ENCODE results near the gene NELFE. TPM values are rescaled to one million over a fixed set of nuclear protein-coding genes. Genes with fewer than 3 reads are reported as not detected.

NELFE gene
- total RNA-seq, 2 experiments from 2014 or later: 74.3 to 95.1 TPM

DNA sequence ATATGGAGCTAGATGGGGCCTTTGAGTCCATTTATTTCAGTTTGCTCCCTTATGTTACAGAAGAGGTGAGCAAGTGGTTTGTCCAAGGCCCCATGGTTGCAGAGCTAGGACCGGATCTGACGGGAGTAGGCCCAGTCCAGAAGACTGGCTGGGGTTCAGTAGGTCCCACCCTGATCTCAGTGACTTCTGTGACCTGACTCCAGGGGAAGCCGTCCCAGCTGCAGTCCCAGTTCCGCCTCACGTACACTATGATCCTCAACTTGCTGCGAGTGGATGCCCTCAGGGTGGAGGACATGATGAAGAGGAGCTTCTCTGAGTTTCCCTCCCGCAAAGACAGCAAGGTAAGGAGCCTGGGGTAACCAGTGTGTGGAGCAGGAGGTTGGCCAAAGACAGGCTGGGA lies 7.7 kb upstream of the NELFE start:
- intact Hi-C loops (cut with DNase I, micrococcal nuclease): no loop called here
- ATAC-seq: no peak
- Mint-ChIP-seq H3K4me1 (peaks cover 26% of the 10 kb centered on the region), H3K36me3 (ENCODE audit: low read depth) (peaks cover 55% of the 10 kb centered on the region), H3K27ac (no peak overlapping the region), H3K4me3 (no peak overlapping the region), H3K9me3 (ENCODE audit: low read depth) (no peaks in the 10 kb centered on the region), H3K27me3 (no peaks in the 10 kb centered on the region)
- POLR2A ChIA-PET: no interaction called here
- CTCF ChIA-PET: no interaction called here
- DNase-seq: no peak

DNA sequence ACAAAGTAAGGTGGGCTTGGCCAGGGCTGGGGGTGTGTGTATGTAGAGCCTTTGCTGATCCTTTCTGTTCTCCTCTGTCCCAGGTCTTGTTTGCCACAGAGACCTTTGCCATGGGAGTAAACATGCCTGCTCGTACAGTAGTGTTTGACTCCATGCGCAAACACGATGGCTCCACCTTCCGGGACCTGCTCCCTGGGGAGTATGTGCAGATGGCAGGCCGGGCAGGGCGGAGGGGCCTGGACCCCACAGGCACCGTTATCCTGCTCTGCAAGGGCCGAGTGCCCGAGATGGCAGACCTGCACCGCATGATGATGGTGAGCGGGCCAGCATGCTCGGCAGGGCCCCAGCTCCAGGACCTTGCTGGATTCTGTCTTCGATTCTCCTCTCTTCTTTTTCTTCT lies 6.9 kb upstream of the NELFE start:
- Mint-ChIP-seq H3K9me3 (ENCODE audit: low read depth) (no peaks in the 10 kb centered on the region), H3K36me3 (ENCODE audit: low read depth) (peaks cover 63% of the 10 kb centered on the region), H3K27ac (no peak overlapping the region), H3K4me3 (no peak overlapping the region), H3K4me1 (peaks cover 20% of the 10 kb centered on the region), H3K27me3 (no peaks in the 10 kb centered on the region)
- ChIA-PET CTCF (no interaction called here), POLR2A (no interaction called here)
- intact Hi-C loops (cut with DNase I, micrococcal nuclease): no loop called here
- ATAC-seq: no peak
- DNase-seq: no peak

DNA sequence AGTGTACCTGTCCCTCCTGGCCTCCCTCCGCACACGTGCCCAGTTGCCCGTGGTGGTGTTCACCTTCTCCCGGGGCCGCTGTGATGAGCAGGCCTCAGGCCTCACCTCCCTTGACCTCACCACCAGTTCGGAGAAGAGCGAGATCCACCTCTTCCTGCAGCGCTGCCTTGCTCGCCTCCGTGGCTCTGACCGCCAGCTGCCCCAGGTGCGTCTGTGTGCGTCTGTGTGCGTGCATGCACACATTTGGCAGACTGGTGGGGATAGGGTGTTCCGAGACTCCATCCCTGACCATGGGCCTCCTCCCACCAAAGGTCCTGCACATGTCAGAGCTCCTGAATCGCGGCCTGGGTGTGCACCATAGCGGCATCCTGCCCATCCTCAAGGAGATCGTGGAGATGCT lies 5.2 kb upstream of the NELFE start:
- H3K27ac Mint-ChIP-seq: no peak overlapping the region
- intact Hi-C loops (cut with DNase I, micrococcal nuclease): no loop called here
- POLR2A ChIA-PET: no interaction called here

DNA sequence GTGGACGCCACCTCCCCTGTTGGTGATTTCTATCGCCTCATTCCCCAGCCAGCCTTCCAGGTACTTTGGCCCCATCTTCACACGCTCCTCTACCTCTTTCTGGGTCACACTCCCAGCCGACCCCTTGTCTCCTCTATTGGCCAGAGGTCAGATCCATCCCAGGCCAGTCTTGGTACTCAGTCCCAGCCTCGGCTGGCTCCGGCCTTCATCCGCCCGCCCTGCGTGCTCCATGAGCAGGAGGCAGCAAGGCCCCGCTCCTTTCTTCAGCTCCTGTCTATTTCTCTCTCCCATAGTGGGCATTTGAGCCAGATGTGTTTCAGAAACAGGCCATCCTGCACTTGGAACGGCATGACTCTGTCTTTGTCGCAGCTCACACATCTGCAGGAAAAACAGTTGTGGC lies 2.8 kb upstream of the NELFE start:
- H3K4me1 Mint-ChIP-seq: peaks cover 34% of the 10 kb centered on the region
- no peaks in the 10 kb centered on the region for H3K27me3 Mint-ChIP-seq
- intact Hi-C loops (cut with DNase I, micrococcal nuclease): no loop called here
- no peak overlapping the region for H3K27ac Mint-ChIP-seq
- H3K9me3 Mint-ChIP-seq (ENCODE audit: low read depth): no peaks in the 10 kb centered on the region
- H3K36me3 Mint-ChIP-seq (ENCODE audit: low read depth): peaks cover 60% of the 10 kb centered on the region
- no peak for DNase-seq
- H3K4me3 Mint-ChIP-seq: no peak overlapping the region
- ATAC-seq: no peak
- ChIA-PET CTCF (interaction anchor here (1.1 kb wide), 1 partner anchor 10 kb away, joined by 4 read pairs; the partner anchor contains the start of gene DXO), POLR2A (no interaction called here)

More for the DNA sequence above, 5.2 kb upstream of the NELFE start:
- H3K36me3 Mint-ChIP-seq (ENCODE audit: low read depth): peaks cover 61% of the 10 kb centered on the region
- H3K4me1 Mint-ChIP-seq: peaks cover 24% of the 10 kb centered on the region
- no peak for DNase-seq
- no peaks in the 10 kb centered on the region for H3K27me3 Mint-ChIP-seq
- CTCF ChIA-PET: interaction anchor here (0.6 kb wide), 1 partner anchor 92 kb away, joined by 3 read pairs; no protein-coding TSS in a partner anchor
- H3K9me3 Mint-ChIP-seq (ENCODE audit: low read depth): no peaks in the 10 kb centered on the region
- ATAC-seq: no peak
- H3K4me3 Mint-ChIP-seq: no peak overlapping the region

DNA sequence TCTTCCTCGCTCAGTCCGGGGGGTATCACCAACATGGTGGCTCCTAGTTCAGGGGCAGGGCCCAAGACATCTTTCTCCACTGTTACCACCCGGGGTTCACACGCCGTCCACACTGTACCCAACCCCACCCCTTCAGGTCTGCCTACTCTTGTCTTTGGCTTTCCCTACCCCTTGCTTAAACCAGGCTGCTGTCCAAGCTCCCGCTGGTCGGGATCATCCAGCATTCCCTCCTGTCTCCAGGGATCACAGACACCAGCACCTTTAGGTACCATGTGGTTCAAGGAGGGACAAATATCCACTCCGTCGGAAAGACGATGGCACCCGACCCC lies 395 bp downstream of the NELFE start:
- no peaks in the 10 kb centered on the region for H3K27me3 Mint-ChIP-seq
- ChIA-PET POLR2A (interaction anchor here (0.5 to 2.6 kb wide), 8 partner anchors 12 to 408 kb away, joined by 3 to 16 read pairs (median 4); partner anchors contain the start of genes DXO and GPANK1), CTCF (interaction anchor here (0.8 to 1.8 kb wide), 5 partner anchors 13 to 152 kb away, joined by 4 to 7 read pairs (median 5); partner anchors contain the start of genes DXO and LSM2)
- DNase-seq (no peak), ATAC-seq (no peak)
- H3K27ac Mint-ChIP-seq: peak overlapping the region; percentile 83
- peaks cover 64% of the 10 kb centered on the region for H3K36me3 Mint-ChIP-seq (ENCODE audit: low read depth)
- H3K9me3 Mint-ChIP-seq (ENCODE audit: low read depth): no peaks in the 10 kb centered on the region
- H3K4me3 Mint-ChIP-seq: peak overlapping the region; percentile 95
- intact Hi-C loops (cut with DNase I, micrococcal nuclease): loop anchor here (5.0 to 10.0 kb wide), 2 partner anchors 274 to 276 kb away; partner anchors contain the start of gene LY6G5C (in 2 of the 2)
- H3K4me1 Mint-ChIP-seq: peaks cover 34% of the 10 kb centered on the region

DNA sequence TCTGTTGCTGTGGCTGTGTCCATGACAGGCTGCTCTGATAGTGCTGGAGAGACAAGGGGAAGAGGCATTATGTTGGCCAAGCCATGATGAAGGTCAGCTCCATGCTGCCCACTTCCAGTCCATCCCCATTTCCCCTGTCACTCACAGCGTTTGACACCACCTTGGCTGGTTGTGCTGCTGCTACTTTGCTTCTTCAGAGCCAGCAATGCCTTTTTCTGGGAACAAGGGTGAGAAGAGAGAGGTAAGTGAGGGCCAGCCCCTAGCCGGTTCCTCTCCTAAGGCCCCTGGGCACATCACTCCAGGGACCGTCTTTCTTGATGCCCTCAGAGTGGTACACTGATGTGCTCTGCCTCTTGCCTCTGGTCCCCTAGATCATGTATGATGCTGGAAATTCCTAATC lies 2.0 kb downstream of the NELFE start:
- Mint-ChIP-seq H3K4me3 (peak overlapping the region; percentile 95), H3K27me3 (no peaks in the 10 kb centered on the region), H3K9me3 (ENCODE audit: low read depth) (no peaks in the 10 kb centered on the region), H3K36me3 (ENCODE audit: low read depth) (peaks cover 56% of the 10 kb centered on the region), H3K4me1 (peaks cover 31% of the 10 kb centered on the region), H3K27ac (no peak overlapping the region)
- intact Hi-C loops (cut with DNase I, micrococcal nuclease): loop anchor here (5.0 to 10.0 kb wide), 2 partner anchors 272 to 274 kb away; partner anchors contain the start of gene LY6G5C (in 2 of the 2)
- ChIA-PET POLR2A (interaction anchor here (0.6 kb wide), 1 partner anchor 59 kb away, joined by 3 read pairs; no protein-coding TSS in a partner anchor), CTCF (no interaction called here)
- no peak for DNase-seq
- no peak for ATAC-seq

DNA sequence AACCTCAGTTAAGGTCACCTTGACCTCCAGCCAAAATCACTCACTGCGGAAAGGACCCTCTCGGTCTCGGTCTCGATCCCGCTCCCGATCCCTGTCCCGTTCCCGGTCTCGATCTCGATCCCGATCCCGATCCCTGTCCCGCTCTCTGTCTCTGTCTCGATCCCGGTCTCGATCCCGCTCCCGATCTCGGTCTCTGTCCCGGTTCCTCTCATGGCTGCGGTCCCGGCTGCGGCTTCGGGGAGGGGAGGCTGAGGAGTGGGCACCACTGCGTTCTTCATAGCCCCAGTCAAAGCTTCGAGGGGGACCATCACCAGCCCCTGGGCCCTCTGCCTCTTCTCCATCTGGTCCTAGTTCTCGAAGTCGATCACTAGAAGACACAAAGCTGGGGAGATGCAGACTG lies 4.3 kb downstream of the NELFE start:
- Mint-ChIP-seq H3K9me3 (ENCODE audit: low read depth) (no peaks in the 10 kb centered on the region), H3K27me3 (no peaks in the 10 kb centered on the region), H3K4me3 (no peak overlapping the region), H3K27ac (no peak overlapping the region), H3K4me1 (peaks cover 15% of the 10 kb centered on the region), H3K36me3 (ENCODE audit: low read depth) (peaks cover 35% of the 10 kb centered on the region)
- POLR2A ChIA-PET: no interaction called here
- DNase-seq (no peak), ATAC-seq (no peak)
- CTCF ChIA-PET: no interaction called here
- intact Hi-C loops (cut with DNase I, micrococcal nuclease): loop anchor here in 1 of 2 experiments (5.0 to 10.0 kb wide), 2 partner anchors 52 to 270 kb away; partner anchors contain the start of genes LY6G5C and ZBTB12

DNA sequence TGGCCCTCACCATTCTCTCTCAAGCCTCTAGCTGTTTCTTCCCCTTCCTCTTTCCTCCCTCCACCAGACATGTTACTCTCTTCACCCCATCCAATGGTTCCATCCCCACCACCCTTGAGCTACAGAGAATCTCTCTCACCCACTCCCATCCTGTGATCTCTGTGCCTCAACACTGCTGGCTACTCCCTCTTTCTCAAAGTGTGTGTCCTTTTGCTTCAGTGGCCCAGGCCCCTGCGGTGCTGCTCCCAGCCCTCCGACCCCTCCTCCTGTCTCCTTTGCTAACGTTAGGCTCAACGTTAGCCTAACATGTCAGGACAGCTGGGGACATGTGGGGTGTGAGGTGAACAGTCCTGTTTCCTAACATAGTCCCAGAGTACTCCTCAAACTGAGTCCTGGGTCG lies 5.9 kb downstream of the NELFE start:
- H3K27ac Mint-ChIP-seq: peak overlapping the region; percentile 3
- intact Hi-C loops (cut with DNase I, micrococcal nuclease): loop anchor here in 1 of 2 experiments (5.0 to 10.0 kb wide), 2 partner anchors 51 to 268 kb away; partner anchors contain the start of genes LY6G5C and ZBTB12
- H3K9me3 Mint-ChIP-seq (ENCODE audit: low read depth): no peaks in the 10 kb centered on the region
- peaks cover 8% of the 10 kb centered on the region for H3K4me1 Mint-ChIP-seq
- H3K27me3 Mint-ChIP-seq: no peaks in the 10 kb centered on the region
- peaks cover 33% of the 10 kb centered on the region for H3K36me3 Mint-ChIP-seq (ENCODE audit: low read depth)
- no peak for DNase-seq
- ChIA-PET CTCF (interaction anchor here (0.8 to 2.3 kb wide), 17 partner anchors 9 to 239 kb away, joined by 3 to 18 read pairs (median 4); partner anchors contain the start of gene NEU1), POLR2A (no interaction called here)
- no peak overlapping the region for H3K4me3 Mint-ChIP-seq
- no peak for ATAC-seq

DNA sequence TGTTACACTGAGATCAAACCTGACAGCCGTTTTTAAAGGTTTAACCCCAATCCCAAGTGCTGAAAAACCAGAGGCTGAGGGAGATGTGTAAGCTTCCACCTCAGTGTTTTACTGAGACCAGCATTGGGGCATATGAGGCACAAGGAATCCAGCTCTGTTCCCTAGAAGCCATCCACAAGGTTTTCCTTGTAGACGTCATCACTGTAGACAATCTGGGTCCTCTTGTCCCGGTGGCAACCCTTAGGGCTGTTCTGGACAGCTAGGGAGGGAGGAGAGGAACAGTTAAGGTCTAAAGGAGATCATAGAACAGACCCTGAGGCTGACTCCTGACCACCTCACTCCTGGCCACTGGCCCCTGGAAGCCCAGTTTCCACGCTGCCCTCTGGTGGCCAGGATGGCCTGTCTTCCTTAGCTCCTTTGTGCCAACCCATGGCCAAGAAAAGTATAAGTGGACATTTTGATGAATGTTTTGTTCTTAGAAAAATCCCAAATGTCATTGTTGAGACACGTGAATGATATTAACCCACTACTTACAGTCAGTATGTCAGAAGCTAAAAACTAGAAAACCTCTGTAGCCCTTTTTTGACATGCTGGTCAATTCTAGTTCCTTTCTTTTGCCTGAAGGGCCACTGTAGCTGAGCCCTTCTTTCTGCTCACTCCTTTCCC lies 6.5 kb downstream of the NELFE start:
- intact Hi-C loops (cut with DNase I, micrococcal nuclease): loop anchor here in 1 of 2 experiments (5.0 to 10.0 kb wide), 2 partner anchors 50 to 267 kb away; partner anchors contain the start of genes LY6G5C and ZBTB12
- CTCF ChIA-PET: interaction anchor here (0.5 to 2.3 kb wide), 20 partner anchors 9 to 1032 kb away, joined by 3 to 18 read pairs (median 4); partner anchors contain the start of gene NEU1

DNA sequence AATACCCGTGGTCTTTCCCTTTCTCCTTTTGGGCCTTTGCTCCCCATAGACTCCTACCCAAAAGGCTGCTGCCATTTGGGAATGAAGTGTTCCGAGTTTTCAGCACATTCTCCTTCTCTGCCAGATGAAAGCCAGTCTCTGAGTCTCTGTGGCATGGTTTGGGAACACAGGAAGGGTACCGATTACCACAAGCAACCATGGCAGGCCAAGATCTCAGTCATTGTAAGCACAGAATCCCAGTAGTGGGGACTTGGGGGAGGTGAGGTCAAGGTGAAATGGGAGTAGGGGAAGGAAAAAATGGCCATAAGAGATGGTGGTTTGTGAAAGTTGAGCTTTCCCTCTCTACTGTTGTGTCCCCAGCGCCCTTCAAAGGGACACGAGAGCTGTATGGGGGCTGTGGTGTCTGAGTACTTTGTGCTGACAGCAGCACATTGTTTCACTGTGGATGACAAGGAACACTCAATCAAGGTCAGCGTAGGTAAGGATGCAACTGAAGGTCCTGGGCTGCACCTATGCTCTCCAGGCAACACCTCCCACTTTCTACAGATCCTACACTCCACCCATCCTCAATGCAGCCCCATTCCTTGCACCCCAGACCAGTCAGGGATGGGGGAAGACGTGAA lies 8.7 kb downstream of the NELFE start:
- H3K27ac Mint-ChIP-seq: no peak overlapping the region
- H3K27me3 Mint-ChIP-seq: no peaks in the 10 kb centered on the region
- intact Hi-C loops (cut with DNase I, micrococcal nuclease): loop anchor here (5.0 to 10.0 kb wide), 3 partner anchors 48 to 265 kb away; partner anchors contain the start of genes LY6G5C (in 1 of the 2) and ZBTB12 (in 1 of the 2)
- no peaks in the 10 kb centered on the region for H3K9me3 Mint-ChIP-seq (ENCODE audit: low read depth)
- peaks cover 8% of the 10 kb centered on the region for H3K4me1 Mint-ChIP-seq
- CTCF ChIA-PET: interaction anchor here (1.3 kb wide), 1 partner anchor 60 kb away, joined by 3 read pairs; no protein-coding TSS in a partner anchor
- H3K36me3 Mint-ChIP-seq (ENCODE audit: low read depth): peaks cover 22% of the 10 kb centered on the region
- DNase-seq: no peak
- no peak for ATAC-seq
- POLR2A ChIA-PET: no interaction called here
- H3K4me3 Mint-ChIP-seq: no peak overlapping the region

More for the DNA sequence above, 6.5 kb downstream of the NELFE start:
- peak overlapping the region; percentile 3 for H3K27ac Mint-ChIP-seq
- H3K36me3 Mint-ChIP-seq (ENCODE audit: low read depth): peaks cover 29% of the 10 kb centered on the region
- peak; percentile 64 for ATAC-seq
- H3K27me3 Mint-ChIP-seq: no peaks in the 10 kb centered on the region
- DNase-seq: peak; percentile 69
- no peaks in the 10 kb centered on the region for H3K9me3 Mint-ChIP-seq (ENCODE audit: low read depth)
- POLR2A ChIA-PET: interaction anchor here (0.6 kb wide), 1 partner anchor 418 kb away, joined by 3 read pairs; no protein-coding TSS in a partner anchor
- peaks cover 2% of the 10 kb centered on the region for H3K4me1 Mint-ChIP-seq
- H3K4me3 Mint-ChIP-seq: no peak overlapping the region

DNA sequence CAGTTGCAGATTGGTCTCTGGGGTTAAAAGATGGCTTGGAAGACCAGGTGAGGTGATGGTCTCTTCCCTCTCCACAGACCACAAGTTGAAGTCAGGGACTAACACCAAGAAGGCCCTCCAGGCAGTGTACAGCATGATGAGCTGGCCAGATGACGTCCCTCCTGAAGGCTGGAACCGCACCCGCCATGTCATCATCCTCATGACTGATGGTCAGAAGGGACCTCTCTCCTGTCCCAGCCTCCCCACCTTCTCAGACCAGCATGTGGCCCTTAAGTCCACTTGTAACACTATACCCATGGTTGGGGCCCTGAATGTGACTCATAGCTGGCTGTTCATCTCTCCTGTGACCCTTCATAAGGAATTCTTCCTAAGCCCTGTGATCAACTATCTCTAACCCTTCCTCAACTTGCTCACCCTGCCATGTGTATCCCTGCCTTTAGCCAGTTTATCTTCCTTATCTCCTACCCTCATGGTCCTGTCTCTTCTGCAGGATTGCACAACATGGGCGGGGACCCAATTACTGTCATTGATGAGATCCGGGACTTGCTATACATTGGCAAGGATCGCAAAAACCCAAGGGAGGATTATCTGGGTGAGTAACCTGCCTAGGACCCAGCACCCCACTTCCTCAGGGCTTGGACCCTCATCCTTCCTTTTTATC lies 9.9 kb downstream of the NELFE start:
- peaks cover 12% of the 10 kb centered on the region for H3K36me3 Mint-ChIP-seq (ENCODE audit: low read depth)
- H3K4me3 Mint-ChIP-seq: no peak overlapping the region
- intact Hi-C loops (cut with DNase I, micrococcal nuclease): loop anchor here in 1 of 2 experiments (10.0 kb wide), 1 partner anchor 116 kb away; no protein-coding TSS in a partner anchor
- ATAC-seq: no peak
- H3K27ac Mint-ChIP-seq: no peak overlapping the region
- H3K9me3 Mint-ChIP-seq (ENCODE audit: low read depth): no peaks in the 10 kb centered on the region
- DNase-seq: no peak
- CTCF ChIA-PET: interaction anchor here (1.0 kb wide), 1 partner anchor 31 kb away, joined by 6 read pairs; no protein-coding TSS in a partner anchor
- no peaks in the 10 kb centered on the region for H3K27me3 Mint-ChIP-seq
- H3K4me1 Mint-ChIP-seq: peaks cover 8% of the 10 kb centered on the region
- POLR2A ChIA-PET: no interaction called here

Measured in activated CD4-positive, alpha-beta T cell treated with anti-CD3 and anti-CD28 coated beads for 36 hours (primary cell).